Measurements from ENCODE around the gene METTL1. TPM values are rescaled to one million over a fixed set of nuclear protein-coding genes. Genes with fewer than 3 reads are reported as not detected.

The METTL1 gene
- total and polyA plus RNA-seq, 3 donors from 2014 or later: 16.7 to 28.8 (median 22.8) TPM

DNA sequence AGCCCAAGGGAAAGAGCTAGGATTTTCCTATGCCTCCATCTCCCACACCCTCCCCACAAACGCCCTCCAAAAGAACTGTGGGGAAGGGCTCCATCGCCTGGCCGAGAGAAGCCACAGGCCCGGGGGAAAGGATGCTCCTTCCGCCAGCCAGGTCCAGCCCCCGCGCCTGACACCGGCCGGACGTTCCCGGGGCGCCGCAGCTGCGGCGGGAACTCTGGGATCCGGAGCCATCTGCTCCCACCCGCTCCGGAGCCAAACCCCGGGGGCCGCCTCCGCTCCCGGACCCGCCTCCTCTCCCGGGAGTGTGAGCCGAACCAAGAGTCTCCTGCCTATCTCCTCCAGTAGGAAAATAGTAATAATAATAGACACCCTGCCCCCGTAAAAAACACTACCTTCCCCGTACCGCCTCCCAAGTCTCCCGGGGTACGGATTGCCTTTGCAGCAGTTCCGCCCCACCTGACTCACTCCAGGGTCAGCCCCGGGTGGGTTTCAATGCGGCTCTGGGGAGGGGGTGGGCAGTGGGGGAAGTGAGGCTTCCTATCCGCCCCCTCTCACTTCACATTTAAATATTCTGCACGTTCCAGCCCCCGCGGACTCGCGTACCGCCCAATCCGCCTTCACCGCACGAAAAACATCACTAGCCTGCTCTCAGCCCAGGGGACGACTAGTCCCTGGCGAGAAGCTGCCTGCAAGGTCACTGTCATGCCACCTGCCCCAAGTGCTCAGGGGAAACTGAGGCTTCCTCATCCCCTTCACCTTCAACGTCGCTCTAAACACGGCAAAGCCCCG is 35.8 kb downstream of the METTL1 start:
- TF ChIP-seq POLR2A (IDR thresholded peaks at IDR 0.05): no peak
- H3K27me3 ChIP-seq: no peaks in the 10 kb centered on the region
- peaks cover 15% of the 10 kb centered on the region for H3K4me1 ChIP-seq
- no peaks in the 10 kb centered on the region for H3K36me3 ChIP-seq (ENCODE audit: low read depth, missing control alignments)
- WGBS, 2 donors: 4% methylated on average over 20 to 49 of the region's 49 CpGs
- H3K4me3 ChIP-seq: peak overlapping the region in 1 of 2 donors; percentile 4
- no peak for DNase-seq
- no peaks in the 10 kb centered on the region for H3K9me3 ChIP-seq
- intact Hi-C loops (cut with DNase I; ENCODE audit: low total_unique reads): no loop called here
- no peak overlapping the region for H3K27ac ChIP-seq

DNA sequence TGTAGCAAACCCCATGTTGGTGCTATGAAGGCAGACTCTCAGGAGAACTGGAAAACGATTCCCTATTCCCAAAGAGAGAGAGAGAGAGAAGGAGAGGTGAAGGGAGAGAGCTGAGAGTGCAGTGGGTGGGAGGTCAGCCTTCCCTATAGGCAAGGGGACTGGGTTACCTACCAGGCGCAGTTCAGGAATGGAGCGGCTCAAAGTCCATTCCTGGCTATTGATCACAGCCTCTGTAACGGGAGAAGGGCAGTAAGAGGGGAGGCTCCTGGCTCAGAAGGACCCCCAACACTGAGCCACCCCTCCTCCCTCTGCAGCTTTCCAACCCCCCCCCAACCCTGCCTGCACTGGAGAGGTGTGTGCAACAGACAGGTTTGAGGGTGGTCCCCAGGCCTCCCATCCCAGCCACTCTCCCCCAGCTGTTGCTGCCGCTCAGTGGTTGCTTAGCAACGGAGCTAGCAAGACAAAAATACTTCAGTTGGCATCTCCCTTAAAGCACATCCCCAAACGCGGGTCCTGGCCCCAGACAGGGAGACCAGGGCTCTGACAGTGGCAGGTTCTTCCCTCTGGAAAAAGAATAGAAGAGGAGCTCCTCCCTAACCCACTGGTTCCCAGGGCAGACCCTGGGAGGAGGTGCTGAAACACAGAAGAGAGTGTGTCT is 36.6 kb downstream of the METTL1 start:
- H3K4me1 ChIP-seq: peaks cover 15% of the 10 kb centered on the region
- H3K27me3 ChIP-seq: no peaks in the 10 kb centered on the region
- no peaks in the 10 kb centered on the region for H3K36me3 ChIP-seq (ENCODE audit: low read depth, missing control alignments)
- TF ChIP-seq POLR2A (IDR thresholded peaks at IDR 0.05): no peak
- TF ChIP-seq, protein P1, sequence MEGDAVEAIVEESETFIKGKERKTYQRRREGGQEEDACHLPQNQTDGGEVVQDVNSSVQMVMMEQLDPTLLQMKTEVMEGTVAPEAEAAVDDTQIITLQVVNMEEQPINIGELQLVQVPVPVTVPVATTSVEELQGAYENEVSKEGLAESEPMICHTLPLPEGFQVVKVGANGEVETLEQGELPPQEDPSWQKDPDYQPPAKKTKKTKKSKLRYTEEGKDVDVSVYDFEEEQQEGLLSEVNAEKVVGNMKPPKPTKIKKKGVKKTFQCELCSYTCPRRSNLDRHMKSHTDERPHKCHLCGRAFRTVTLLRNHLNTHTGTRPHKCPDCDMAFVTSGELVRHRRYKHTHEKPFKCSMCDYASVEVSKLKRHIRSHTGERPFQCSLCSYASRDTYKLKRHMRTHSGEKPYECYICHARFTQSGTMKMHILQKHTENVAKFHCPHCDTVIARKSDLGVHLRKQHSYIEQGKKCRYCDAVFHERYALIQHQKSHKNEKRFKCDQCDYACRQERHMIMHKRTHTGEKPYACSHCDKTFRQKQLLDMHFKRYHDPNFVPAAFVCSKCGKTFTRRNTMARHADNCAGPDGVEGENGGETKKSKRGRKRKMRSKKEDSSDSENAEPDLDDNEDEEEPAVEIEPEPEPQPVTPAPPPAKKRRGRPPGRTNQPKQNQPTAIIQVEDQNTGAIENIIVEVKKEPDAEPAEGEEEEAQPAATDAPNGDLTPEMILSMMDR (IDR thresholded peaks at IDR 0.05): no peak
- no peaks in the 10 kb centered on the region for H3K9me3 ChIP-seq
- no peak overlapping the region for H3K4me3 ChIP-seq
- intact Hi-C loops (cut with DNase I; ENCODE audit: low total_unique reads): no loop called here
- 12 to 19% methylated on average over 4 to 8 of the region's 8 CpGs for WGBS, 2 donors
- no peak for DNase-seq
- H3K27ac ChIP-seq: no peak overlapping the region

DNA sequence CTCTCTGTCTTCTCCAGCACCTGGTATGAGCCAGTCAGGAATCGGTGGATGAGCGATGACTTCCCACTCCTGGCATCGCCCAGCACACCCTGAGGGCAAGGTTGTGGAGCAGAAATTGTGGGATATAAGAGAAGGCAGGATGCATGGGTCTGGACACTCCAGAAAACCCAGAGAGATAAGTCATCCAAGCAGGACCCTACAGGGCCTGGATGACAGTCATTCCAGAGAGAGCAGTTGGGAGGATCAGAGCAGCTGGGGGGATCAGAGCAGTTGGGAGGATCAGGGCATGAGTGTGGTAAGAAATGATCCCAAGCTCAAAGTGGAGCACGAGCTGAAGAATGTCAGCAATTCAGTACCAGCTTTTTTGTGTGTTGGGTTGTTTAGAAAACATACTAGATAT is 37.3 kb downstream of the METTL1 start:
- 77 to 87% methylated on average over 4 of the region's 4 CpGs for WGBS, 2 donors
- Histone ChIP-seq H3K4me3 (no peak overlapping the region), H3K27me3 (no peaks in the 10 kb centered on the region), H3K36me3 (ENCODE audit: low read depth, missing control alignments) (no peaks in the 10 kb centered on the region), H3K27ac (no peak overlapping the region), H3K9me3 (no peaks in the 10 kb centered on the region), H3K4me1 (peaks cover 15% of the 10 kb centered on the region)
- TF ChIP-seq, protein P1 (IDR thresholded peaks at IDR 0.05): no peak
- TF ChIP-seq POLR2A (IDR thresholded peaks at IDR 0.05): no peak
- no peak for DNase-seq
- intact Hi-C loops (cut with DNase I; ENCODE audit: low total_unique reads): no loop called here

DNA sequence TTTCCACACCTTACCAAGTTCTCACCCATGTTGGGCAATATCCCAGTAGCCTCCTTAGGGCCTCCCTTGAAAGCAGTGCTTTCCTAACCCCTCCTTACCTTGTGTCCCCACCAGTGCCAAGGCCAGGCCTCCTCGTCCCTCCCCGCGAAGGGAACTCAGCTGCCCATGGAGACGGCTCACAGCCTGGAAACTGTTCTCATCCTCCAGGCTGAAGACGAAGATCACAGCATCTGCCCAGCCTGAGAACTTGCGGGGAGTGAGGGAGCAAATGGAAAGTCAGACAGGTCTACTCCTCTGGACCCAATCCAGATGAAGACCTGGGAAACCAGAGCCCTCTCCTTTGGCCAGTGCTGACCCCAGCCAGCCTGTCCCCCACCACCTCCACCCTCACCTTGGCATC is 38.0 kb downstream of the METTL1 start:
- Histone ChIP-seq H3K4me3 (no peak overlapping the region), H3K27me3 (no peaks in the 10 kb centered on the region), H3K36me3 (ENCODE audit: low read depth, missing control alignments) (no peaks in the 10 kb centered on the region), H3K4me1 (peaks cover 15% of the 10 kb centered on the region), H3K27ac (no peak overlapping the region), H3K9me3 (no peaks in the 10 kb centered on the region)
- intact Hi-C loops (cut with DNase I; ENCODE audit: low total_unique reads): no loop called here
- 80 to 100% methylated on average over 2 to 6 of the region's 6 CpGs for WGBS, 2 donors
- TF ChIP-seq, protein P1 (IDR thresholded peaks at IDR 0.05): no peak
- no peak for TF ChIP-seq POLR2A (IDR thresholded peaks at IDR 0.05)
- no peak for DNase-seq

DNA sequence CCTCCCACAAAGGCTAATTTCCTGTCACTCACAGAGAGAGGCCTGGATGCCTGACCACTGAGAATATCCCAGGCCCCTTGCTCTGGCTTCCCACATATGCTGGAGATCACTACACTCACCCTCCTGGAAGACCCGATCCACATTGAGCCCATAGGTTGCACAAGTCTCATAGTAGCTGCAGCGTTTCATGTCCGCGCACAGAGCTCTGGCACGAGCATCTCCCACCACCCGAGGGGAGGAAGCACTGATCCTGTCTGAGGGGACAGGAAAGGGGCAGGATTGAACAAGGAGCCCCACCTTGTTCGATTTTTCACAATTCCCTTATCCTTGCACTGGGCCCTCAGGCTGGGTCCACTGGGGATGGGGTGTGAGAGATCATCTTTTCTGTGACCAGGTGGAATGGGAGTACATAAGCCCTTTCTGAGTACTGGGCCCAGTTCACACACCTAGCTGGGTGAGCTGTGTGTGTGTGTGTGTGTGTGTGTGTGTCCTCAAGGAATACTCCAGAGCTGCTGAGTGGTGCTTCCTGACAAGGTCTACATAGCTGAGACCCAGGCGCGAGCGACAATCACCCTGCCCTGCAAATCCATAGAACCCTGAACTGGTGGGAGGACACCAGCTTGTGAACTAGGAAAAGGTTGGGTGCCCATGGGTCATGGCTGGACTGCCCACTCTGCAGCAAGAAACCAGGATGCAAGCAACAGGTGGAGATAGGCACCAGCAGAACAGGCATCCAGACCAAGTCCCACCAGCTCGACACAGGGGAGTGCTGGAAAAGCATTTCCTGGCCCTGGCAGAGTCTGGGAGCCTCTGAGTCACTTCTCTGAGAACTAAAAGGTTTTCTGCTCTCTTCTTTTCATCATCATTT is 38.9 kb downstream of the METTL1 start:
- intact Hi-C loops (cut with DNase I; ENCODE audit: low total_unique reads): no loop called here
- no peak for DNase-seq
- 83 to 86% methylated on average over 11 of the region's 11 CpGs for WGBS, 2 donors
- Histone ChIP-seq H3K4me3 (no peak overlapping the region), H3K9me3 (no peaks in the 10 kb centered on the region), H3K27me3 (no peaks in the 10 kb centered on the region), H3K27ac (no peak overlapping the region), H3K36me3 (ENCODE audit: low read depth, missing control alignments) (no peaks in the 10 kb centered on the region), H3K4me1 (peaks cover 10% of the 10 kb centered on the region)
- TF ChIP-seq, protein P1 (IDR thresholded peaks at IDR 0.05): no peak
- TF ChIP-seq POLR2A (IDR thresholded peaks at IDR 0.05): no peak
